Measurements from ENCODE around the gene CRIM1.
A peak's percentile ranks its signal among the peaks of the same experiment; 100 is the strongest.

CRIM1 gene

GRCh38 chr2:36587101-36587500 lies 231.5 kb downstream of the CRIM1 start:
- DNase-seq: no peak

- no peak for DNase-seq
These were observed 232.0 kb downstream of the CRIM1 start for GRCh38 chr2:36587556-36587955.

GRCh38 chr2:36589230-36589630 lies 233.7 kb downstream of the CRIM1 start:
- peak; percentile 4 for DNase-seq

- no peak for DNase-seq
These were observed 239.3 kb downstream of the CRIM1 start for GRCh38 chr2:36594849-36595248.

GRCh38 chr2:36596397-36596796 lies 240.8 kb downstream of the CRIM1 start:
- no peak for DNase-seq

GRCh38 chr2:36597003-36597531 lies 241.5 kb downstream of the CRIM1 start:
- no peak for DNase-seq

GRCh38 chr2:36597532-36598377 lies 242.2 kb downstream of the CRIM1 start, which contains the start of gene FEZ2:
Gene FEZ2, minus strand, starts transcription at chr2:36598168. Its CDS starts 26 bp downstream, at chr2:36598142.
- peak; percentile 76 for DNase-seq

Data from inflammatory macrophage treated with lipopolysaccharide for 4 hours (primary cell).